Nephron progenitor cell (in vitro differentiated cells): Measurements from ENCODE around the gene FGF11.

ENCODE experiments used
- DNase-seq: peaks from one replicate; pipeline ENCODE4 v3.0.0; 2021
- H3K27ac Mint-ChIP-seq: 2 replicates; pipeline ENCODE4 v1.8.0; 2021; ENCODE audit warnings: mild to moderate bottlenecking, moderate library complexity, mixed read lengths
- H3K27me3 Mint-ChIP-seq: 2 replicates; pipeline ENCODE4 v1.8.0; 2021; ENCODE audit warnings: mild to moderate bottlenecking, low read depth, mixed read lengths; ENCODE audit not compliant: poor library complexity
- H3K36me3 Mint-ChIP-seq: 2 replicates; pipeline ENCODE4 v1.8.0; 2021; ENCODE audit warnings: low read depth, mixed read lengths
- H3K4me1 Mint-ChIP-seq: 2 replicates; pipeline ENCODE4 v1.8.0; 2021; ENCODE audit warnings: mixed read lengths
- H3K4me3 Mint-ChIP-seq: 2 replicates; pipeline ENCODE4 v1.8.0; 2021; ENCODE audit warnings: mild to moderate bottlenecking, moderate library complexity, mixed read lengths
- H3K9me3 Mint-ChIP-seq: 2 replicates; pipeline ENCODE4 v1.8.0; 2021; ENCODE audit warnings: mild to moderate bottlenecking, moderate library complexity, mixed read lengths
- TF ChIP-seq, protein P1 (sequence below): fragments of 200-600 bp; sonication (generic); IDR thresholded peaks from 2 replicates; pipeline ENCODE4 v1.5.0; 2021; ENCODE audit warnings: antibody characterized with exemption

FGF11 gene

DNA sequence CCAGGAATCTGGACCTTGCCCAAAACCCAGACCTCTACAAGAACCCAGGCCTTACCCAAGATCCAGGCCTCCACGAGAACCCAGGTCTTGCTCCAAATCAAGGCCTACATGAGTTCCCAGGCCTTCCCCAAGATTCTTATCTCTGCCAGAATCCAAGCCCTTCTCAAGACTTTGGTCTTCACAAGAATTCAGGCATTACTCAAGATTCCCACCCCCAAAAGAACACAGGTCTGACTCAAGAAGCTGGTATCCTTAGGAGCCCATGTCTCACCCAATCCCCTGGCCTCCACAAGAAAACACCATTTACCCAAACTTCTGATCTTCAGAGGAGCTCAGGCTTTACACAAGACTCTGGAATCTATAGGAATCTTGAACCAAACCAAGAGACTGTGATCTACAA lies 8.1 kb upstream of the FGF11 start:
- H3K9me3 Mint-ChIP-seq, result no peaks in the 10 kb centered on the region
- no peaks in the 10 kb centered on the region for H3K36me3 Mint-ChIP-seq
- H3K27ac Mint-ChIP-seq, result no peak overlapping the region
- peaks cover 7% of the 10 kb centered on the region for H3K4me1 Mint-ChIP-seq
- peaks cover 23% of the 10 kb centered on the region for H3K27me3 Mint-ChIP-seq
- no peak overlapping the region for H3K4me3 Mint-ChIP-seq
- TF ChIP-seq, protein P1, sequence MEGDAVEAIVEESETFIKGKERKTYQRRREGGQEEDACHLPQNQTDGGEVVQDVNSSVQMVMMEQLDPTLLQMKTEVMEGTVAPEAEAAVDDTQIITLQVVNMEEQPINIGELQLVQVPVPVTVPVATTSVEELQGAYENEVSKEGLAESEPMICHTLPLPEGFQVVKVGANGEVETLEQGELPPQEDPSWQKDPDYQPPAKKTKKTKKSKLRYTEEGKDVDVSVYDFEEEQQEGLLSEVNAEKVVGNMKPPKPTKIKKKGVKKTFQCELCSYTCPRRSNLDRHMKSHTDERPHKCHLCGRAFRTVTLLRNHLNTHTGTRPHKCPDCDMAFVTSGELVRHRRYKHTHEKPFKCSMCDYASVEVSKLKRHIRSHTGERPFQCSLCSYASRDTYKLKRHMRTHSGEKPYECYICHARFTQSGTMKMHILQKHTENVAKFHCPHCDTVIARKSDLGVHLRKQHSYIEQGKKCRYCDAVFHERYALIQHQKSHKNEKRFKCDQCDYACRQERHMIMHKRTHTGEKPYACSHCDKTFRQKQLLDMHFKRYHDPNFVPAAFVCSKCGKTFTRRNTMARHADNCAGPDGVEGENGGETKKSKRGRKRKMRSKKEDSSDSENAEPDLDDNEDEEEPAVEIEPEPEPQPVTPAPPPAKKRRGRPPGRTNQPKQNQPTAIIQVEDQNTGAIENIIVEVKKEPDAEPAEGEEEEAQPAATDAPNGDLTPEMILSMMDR, result no peak
- no peak for DNase-seq

DNA sequence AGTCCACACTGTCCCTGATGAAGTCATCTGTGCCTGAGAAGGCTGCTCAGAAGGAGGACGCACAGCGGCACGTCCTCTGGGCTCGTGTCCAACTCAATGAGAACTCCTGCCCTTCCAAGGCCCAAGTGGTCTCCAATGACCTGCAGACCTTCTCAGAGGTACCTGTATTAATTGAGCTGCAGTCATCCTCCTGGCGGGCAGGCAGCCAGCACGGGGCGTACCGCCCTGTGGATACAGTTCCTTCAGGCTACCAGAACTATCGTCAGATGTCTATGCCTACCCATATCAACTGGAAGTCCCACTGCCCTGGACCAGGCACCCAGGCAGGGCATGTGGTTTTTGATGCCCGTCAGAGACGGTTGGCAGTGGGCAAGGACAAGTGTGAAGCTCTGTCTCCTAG lies 7.0 kb upstream of the FGF11 start:
- peaks cover 12% of the 10 kb centered on the region for H3K4me1 Mint-ChIP-seq
- no peaks in the 10 kb centered on the region for H3K9me3 Mint-ChIP-seq
- no peaks in the 10 kb centered on the region for H3K36me3 Mint-ChIP-seq
- TF ChIP-seq, protein P1, result no peak
- H3K27me3 Mint-ChIP-seq, result peaks cover 34% of the 10 kb centered on the region
- H3K4me3 Mint-ChIP-seq, result no peak overlapping the region
- no peak for DNase-seq
- H3K27ac Mint-ChIP-seq, result no peak overlapping the region

DNA sequence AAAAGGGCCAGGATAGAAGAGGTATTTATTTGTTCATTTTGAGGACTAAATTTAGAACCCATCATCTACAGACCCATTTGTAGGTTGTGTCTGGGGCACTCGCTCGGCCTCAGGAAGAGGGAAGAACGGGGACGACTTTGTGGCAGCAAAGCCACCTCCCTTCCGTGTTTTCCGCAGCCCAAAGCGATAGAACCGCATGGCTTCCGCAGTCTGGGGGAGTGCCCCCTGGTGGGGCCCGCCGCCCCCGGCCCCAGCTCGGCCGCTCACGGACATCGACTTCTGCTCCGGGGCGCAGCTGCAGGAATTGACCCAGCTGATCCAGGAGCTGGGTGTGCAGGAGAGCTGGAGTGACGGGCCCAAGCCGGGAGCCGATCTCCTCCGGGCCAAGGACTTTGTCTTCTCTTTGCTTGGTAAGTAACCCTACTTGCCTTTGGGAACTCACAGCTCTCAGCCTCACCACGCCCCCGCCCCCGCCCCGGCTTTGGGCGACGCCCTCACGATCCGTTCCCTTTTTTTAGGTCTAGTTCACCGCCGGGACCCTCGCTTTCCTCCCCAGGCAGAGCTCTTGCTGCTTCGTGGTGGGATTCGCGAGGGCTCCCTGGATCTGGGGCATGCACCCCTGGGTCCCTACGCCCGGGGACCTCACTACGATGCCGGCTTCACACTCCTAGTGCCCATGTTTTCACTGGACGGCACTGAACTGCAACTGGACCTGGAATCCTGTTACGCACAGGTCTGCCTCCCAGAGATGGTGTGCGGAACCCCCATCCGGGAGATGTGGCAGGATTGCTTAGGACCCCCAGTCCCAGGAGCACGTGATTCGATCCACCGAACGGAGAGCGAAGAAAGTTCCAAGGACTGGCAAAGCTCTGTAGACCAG lies 3.4 kb upstream of the FGF11 start:
- TF ChIP-seq, protein P1, result no peak
- H3K36me3 Mint-ChIP-seq, result no peaks in the 10 kb centered on the region
- no peak overlapping the region for H3K27ac Mint-ChIP-seq
- peaks cover 39% of the 10 kb centered on the region for H3K4me1 Mint-ChIP-seq
- peak overlapping the region; percentile 86 for H3K4me3 Mint-ChIP-seq
- DNase-seq, result peak; percentile 55
- no peaks in the 10 kb centered on the region for H3K9me3 Mint-ChIP-seq
- H3K27me3 Mint-ChIP-seq, result peaks cover 53% of the 10 kb centered on the region

DNA sequence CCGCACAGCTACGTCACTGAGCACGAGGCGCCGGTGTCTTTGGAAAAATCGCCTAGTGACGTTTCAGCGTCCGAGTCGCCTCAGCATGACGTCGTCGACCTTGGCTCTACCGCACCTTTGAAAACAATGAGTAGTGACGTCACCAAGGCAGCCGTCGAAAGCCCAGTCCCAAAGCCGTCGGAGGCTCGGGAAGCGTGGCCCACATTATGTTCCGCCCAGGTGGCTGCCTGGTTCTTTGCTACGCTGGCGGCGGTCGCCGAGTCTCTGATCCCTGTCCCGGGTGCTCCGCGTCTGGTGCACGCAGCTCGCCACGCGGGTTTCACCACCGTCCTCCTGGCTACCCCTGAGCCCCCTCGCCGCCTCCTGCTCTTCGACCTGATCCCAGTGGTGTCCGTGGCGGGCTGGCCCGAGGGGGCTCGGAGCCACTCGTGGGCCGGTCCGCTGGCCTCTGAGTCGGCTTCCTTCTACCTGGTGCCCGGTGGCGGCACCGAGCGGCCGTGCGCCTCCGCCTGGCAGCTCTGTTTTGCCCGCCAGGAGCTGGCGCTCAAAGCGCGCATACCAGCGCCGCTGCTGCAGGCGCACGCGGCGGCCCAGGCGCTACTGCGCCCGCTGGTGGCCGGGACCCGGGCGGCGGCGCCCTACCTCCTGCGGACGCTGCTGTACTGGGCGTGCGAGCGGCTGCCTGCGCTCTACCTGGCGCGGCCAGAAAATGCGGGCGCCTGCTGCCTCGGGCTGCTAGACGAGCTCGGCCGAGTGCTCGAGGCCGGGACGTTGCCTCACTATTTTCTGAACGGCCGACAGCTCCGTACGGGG lies 2.5 kb upstream of the FGF11 start:
- H3K36me3 Mint-ChIP-seq, result no peaks in the 10 kb centered on the region
- peak; percentile 85 for DNase-seq
- peaks cover 48% of the 10 kb centered on the region for H3K4me1 Mint-ChIP-seq
- no peak overlapping the region for H3K27ac Mint-ChIP-seq
- no peaks in the 10 kb centered on the region for H3K9me3 Mint-ChIP-seq
- peak overlapping the region; percentile 86 for H3K4me3 Mint-ChIP-seq
- peaks cover 54% of the 10 kb centered on the region for H3K27me3 Mint-ChIP-seq
- TF ChIP-seq, protein P1, result peak; percentile 57

DNA sequence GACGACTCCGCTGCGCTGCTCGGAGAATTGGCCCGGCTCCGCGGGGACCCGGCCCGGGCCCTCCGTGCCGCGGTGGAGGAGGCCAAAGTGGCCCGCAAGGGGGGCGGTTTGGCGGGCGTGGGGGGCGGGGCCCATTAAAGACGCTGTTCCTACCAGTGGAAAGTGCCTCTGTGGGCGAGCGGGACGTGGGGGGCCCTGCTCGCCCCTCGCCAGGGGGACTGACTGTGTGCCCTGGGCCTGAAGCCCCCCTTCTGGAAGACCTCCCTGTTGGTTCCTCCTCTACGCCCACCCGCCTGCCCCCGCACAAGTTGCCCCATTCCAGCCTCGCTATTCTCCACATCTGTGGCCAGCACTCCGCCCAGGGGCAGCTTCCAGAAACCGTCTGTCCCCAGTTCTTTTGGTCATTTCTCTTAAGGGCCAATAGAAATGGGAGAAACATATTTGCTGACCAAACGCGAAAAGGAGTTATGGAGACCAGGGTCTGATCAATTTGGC lies 1.9 kb upstream of the FGF11 start:
- no peak for DNase-seq
- TF ChIP-seq, protein P1, result no peak
- Mint-ChIP-seq H3K36me3 (no peaks in the 10 kb centered on the region), H3K4me3 (peak overlapping the region; percentile 86), H3K4me1 (peaks cover 54% of the 10 kb centered on the region), H3K27ac (no peak overlapping the region), H3K9me3 (no peaks in the 10 kb centered on the region), H3K27me3 (peaks cover 55% of the 10 kb centered on the region)
